GM12878 (cell line): ENCODE results near the gene LRRC2. TPM values are rescaled to one million over a fixed set of nuclear protein-coding genes. Genes with fewer than 3 reads are reported as not detected.

Experiments
- ATAC-seq: fragments of 200-7000 bp; cut with Tn5 transposase; 3 replicates; pipeline ENCODE4 v1.9.1; 2020; ENCODE audit warnings: mild to moderate bottlenecking, moderate library complexity
- BruUV-seq: library from RNA; stranded (reverse); fragments of 400-500 nt; replicated peaks from 2 replicates; lab custom pipeline; 2021; lab: Mats Ljungman, UMichigan
- CTCF ChIA-PET: fragments of 300-600 bp; sonication (Branson Sonifier 250); formaldehyde crosslinking; extraction: SDS; loops from one replicate; lab custom pipeline; 2021; ENCODE audit warnings: inconsistent platforms; lab: Yijun Ruan, JAX
- POLR2A ChIA-PET: fragments of 350-600 bp; formaldehyde crosslinking; extraction: SDS; loops from one replicate; lab custom pipeline; 2021; ENCODE audit warnings: inconsistent platforms; lab: Charles Lee
- RAD21 ChIA-PET: fragments of 300-600 bp; sonication (Branson Sonifier 250); formaldehyde crosslinking; loops from one replicate; lab custom pipeline; 2023; ENCODE audit warnings: antibody characterized with exemption; ENCODE audit not compliant: unreplicated experiment; lab: Charles Lee
- SMC1A ChIA-PET: fragments of 300-600 bp; sonication (Branson Sonifier 250); formaldehyde crosslinking; loops from one replicate; lab custom pipeline; 2023; ENCODE audit not compliant: unreplicated experiment, uncharacterized antibody; lab: Charles Lee
- DNase-seq: peaks from one replicate; pipeline ENCODE4 v3.0.0-alpha.2; 2011; ENCODE audit warnings: low read depth, low spot score
- FAIRE-seq: peaks from 3 replicates; lab custom pipeline; 2011; peaks lifted over from hg19 to GRCh38; lab: Jason Lieb, UNC
- H2AFZ ChIP-seq: 2 replicates; pipeline ENCODE4 v1.6.0; 2011; ENCODE audit warnings: low read depth, low read length, control low read depth; ENCODE audit not compliant: control insufficient read depth
- H3K27ac ChIP-seq: 2 replicates; pipeline ENCODE4 v1.5.1; 2011; ENCODE audit warnings: control low read depth; ENCODE audit not compliant: control insufficient read depth, insufficient read depth
- H3K27me3 ChIP-seq, 2 experiments: replicated peaks in 1 of 2; 2 replicates each; pipeline versions ENCODE4 v1.6.0 to v1.6.1; 2011; ENCODE audit warnings: low read length in 1 of 2; ENCODE audit not compliant: control insufficient read depth in 2 of 2, insufficient read depth in 2 of 2
- H3K36me3 ChIP-seq, 2 experiments: 2 replicates each; pipeline ENCODE4 v1.5.1; 2011; ENCODE audit warnings: low read length in 1 of 2; ENCODE audit not compliant: control insufficient read depth in 2 of 2, insufficient read depth in 2 of 2
- H3K4me1 ChIP-seq: 2 replicates; pipeline ENCODE4 v1.6.1; 2011; ENCODE audit warnings: mild to moderate bottlenecking, low read length, moderate library complexity, mixed read lengths; ENCODE audit not compliant: control insufficient read depth, insufficient read depth
- H3K4me2 ChIP-seq: 2 replicates; pipeline ENCODE4 v1.6.0; 2011; ENCODE audit warnings: control low read depth; ENCODE audit not compliant: control insufficient read depth, insufficient read depth
- H3K4me3 ChIP-seq: fragments of 200-600 bp; sonication (generic); 2 replicates; pipeline ENCODE4 v1.5.1; 2016
- H3K79me2 ChIP-seq: 2 replicates; pipeline ENCODE4 v1.6.0; 2011; ENCODE audit warnings: low read length; ENCODE audit not compliant: control insufficient read depth, insufficient read depth
- H3K9ac ChIP-seq: 2 replicates; pipeline ENCODE4 v1.8.0; 2011; ENCODE audit warnings: low read length, control low read depth, mixed read lengths; ENCODE audit not compliant: control insufficient read depth, insufficient read depth
- H3K9me3 ChIP-seq: replicated peaks from 3 replicates; pipeline ENCODE4 v1.5.1; 2011; ENCODE audit warnings: mild to moderate bottlenecking, low read length; ENCODE audit not compliant: control insufficient read depth, insufficient read depth
- H4K20me1 ChIP-seq: 2 replicates; pipeline ENCODE4 v1.6.0; 2011; ENCODE audit not compliant: control insufficient read depth, insufficient read depth
- HDAC2 ChIP-seq: fragments of 200-600 bp; sonication (generic); IDR thresholded peaks from 2 replicates; pipeline ENCODE4 v1.6.1; 2017
- IRF4 ChIP-seq: IDR thresholded peaks from 2 replicates; pipeline ENCODE4 v1.6.1; 2011; ENCODE audit warnings: low read depth, low read length
- KDM1A ChIP-seq: fragments of 200-600 bp; sonication (generic); IDR thresholded peaks from 2 replicates; pipeline ENCODE4 v1.6.1; 2016; ENCODE audit warnings: borderline replicate concordance
- NFYB ChIP-seq: IDR thresholded peaks from 2 replicates; pipeline ENCODE4 v1.6.1; 2011; ENCODE audit warnings: low read depth, mild to moderate bottlenecking, low read length, improper control_type of control experiment, moderate library complexity; ENCODE audit not compliant: insufficient read depth
- SIN3A ChIP-seq: IDR thresholded peaks from 2 replicates; pipeline ENCODE4 v1.6.1; 2012; ENCODE audit warnings: low read depth, low read length, improper control_type of control experiment
- SMARCA5 ChIP-seq: fragments of 450-650 bp; IDR thresholded peaks from 2 replicates; pipeline ENCODE4 v1.6.1; 2017; ENCODE audit warnings: mild to moderate bottlenecking
- TCF12 ChIP-seq: IDR thresholded peaks from 2 replicates; pipeline ENCODE4 v1.6.1; 2011; ENCODE audit warnings: low read depth, mild to moderate bottlenecking, low read length
- WRNIP1 ChIP-seq: IDR thresholded peaks from 2 replicates; pipeline ENCODE4 v1.6.1; 2011; ENCODE audit warnings: low read depth, low read length, improper control_type of control experiment, borderline replicate concordance
- ZBTB40 ChIP-seq: fragments of 450-650 bp; IDR thresholded peaks from 2 replicates; pipeline ENCODE4 v1.6.1; 2016; ENCODE audit warnings: mild to moderate bottlenecking, moderate library complexity, borderline replicate concordance
- WGBS: methylation state at CpG from one replicate; pipeline ENCODE4 v1.1.6; 2016; ENCODE audit warnings: low lambda C conversion rate; ENCODE audit not compliant: insufficient replicate concordance, insufficient coverage; ENCODE audit errors: missing lambda C conversion rate; 5-methylcytosine and 5-hydroxymethylcytosine counted together
- in situ Hi-C: fragments of 300-500 bp; cut with MboI; formaldehyde crosslinking; loops from 9 replicates; pipeline ENCODE4 v1.14.3; 2018; ENCODE audit warnings: mixed read lengths
- intact Hi-C: fragments of 100-400 bp; cut with micrococcal nuclease; formaldehyde crosslinking; loops from one replicate; pipeline ENCODE4 v1.14.2; 2022; ENCODE audit not compliant: unreplicated experiment
- polyA plus RNA-seq, 11 experiments: library from polyadenylated mRNA; depleted of rRNA in 4 of 11; unstranded in 6 of 11; stranded (reverse) in 5 of 11; fragments of >200 nt; fragmentation: Nextera tagmentation in 4 of 11; fragmentation: Illumina TruSeq in 1 of 11; extraction: Ambion mirVana in 4 of 11; extraction: Trizol in 1 of 11; gene quantifications; 1 replicate in 1 of 11; 2 replicates in 10 of 11; pipeline versions ENCODE4 v1.2.1 to v1.2.3, GENCODE V29; 2011 to 2016; ENCODE audit warnings: inconsistent platforms in 2 of 11, missing spikeins in 2 of 11, low read depth in 1 of 11
- total RNA-seq, 4 experiments: library from RNA; depleted of rRNA in 3 of 4; stranded (reverse); fragments of >200 nt in 3 of 4; fragmentation: Illumina TruSeq in 1 of 4; extraction: Trizol in 1 of 4; gene quantifications; 2 replicates each; pipeline versions ENCODE4 v1.2.1 to v1.2.3, GENCODE V29; 2013 to 2021
- TF ChIP-seq, protein P1 (sequence below): fragments of 150-350 bp; IDR thresholded peaks from 2 replicates; pipeline ENCODE4 v1.6.1; 2014; ENCODE audit warnings: mild to moderate bottlenecking, low read depth, low read length
- TF ChIP-seq, protein P2 (sequence below): fragments of 450-650 bp; formaldehyde crosslinking; IDR thresholded peaks from 2 replicates; pipeline ENCODE4 v1.4.0; 2020; ENCODE audit warnings: mild to moderate bottlenecking, moderate library complexity
- TF ChIP-seq, protein P3 (sequence below): fragments of 450-650 bp; IDR thresholded peaks from 2 replicates; pipeline ENCODE4 v1.6.1; 2016; ENCODE audit warnings: mild to moderate bottlenecking

Gene LRRC2
- total and polyA plus RNA-seq, 10 of the 15 experiments (the other 5 are each of a cell fraction or from before 2014, with no cell fraction given): not detected

DNA sequence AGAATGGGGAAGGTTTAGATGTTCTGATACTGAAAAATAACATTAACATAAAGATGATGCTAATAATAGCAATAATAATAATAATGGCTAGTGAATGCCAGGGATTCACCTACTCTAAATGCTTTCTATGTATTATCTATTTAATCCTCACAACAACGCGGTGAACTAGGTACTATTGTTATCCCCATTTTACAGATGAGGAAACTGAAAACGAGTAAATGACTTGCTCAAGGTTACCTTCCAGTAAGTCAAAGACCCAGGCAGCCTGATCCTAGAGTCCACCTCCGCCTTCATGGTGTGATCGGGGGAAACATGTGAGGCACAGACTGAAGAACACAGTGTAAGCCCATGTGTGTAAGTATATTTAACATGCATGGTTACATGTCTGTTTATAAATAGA lies 30.4 kb downstream of the LRRC2 start (continued):
- TF ChIP-seq ZBTB40: no peak
- TF ChIP-seq HDAC2: no peak
- no peak for TF ChIP-seq SMARCA5
- TF ChIP-seq WRNIP1: no peak

- intact Hi-C loops: loop anchor here (10.0 kb wide), 1 partner anchor 438 kb away; no protein-coding TSS in a partner anchor
- FAIRE-seq (no peak), DNase-seq (no peak), ATAC-seq (no peak)
- POLR2A ChIA-PET: no interaction called here
- no peak overlapping the region for H3K9ac ChIP-seq
- peaks cover 15% of the 10 kb centered on the region for H3K4me1 ChIP-seq
- no peak overlapping the region for H3K4me3 ChIP-seq
- RAD21 ChIA-PET: no interaction called here
- no peaks in the 10 kb centered on the region for H3K36me3 ChIP-seq
- CTCF ChIA-PET: no interaction called here
- no peaks in the 10 kb centered on the region for H3K79me2 ChIP-seq
- H3K27me3 ChIP-seq: 0 out of 4 replicates have a peak, but pooled peaks cover 0 to 4% of the 10 kb centered on the region in 2 experiments
- H3K4me2 ChIP-seq: no peak overlapping the region
- H3K27ac ChIP-seq: no peak overlapping the region
- H4K20me1 ChIP-seq: no peaks in the 10 kb centered on the region
- 75% methylated on average over 3 of the region's 3 CpGs for whole genome bisulfite sequencing
- BruUV-seq: no TSS peak
- SMC1A ChIA-PET: interaction anchor here (1.2 kb wide), 1 partner anchor 43 kb away, joined by 3 read pairs; no protein-coding TSS in a partner anchor
- H2AFZ ChIP-seq: no peak overlapping the region
- no peaks in the 10 kb centered on the region for H3K9me3 ChIP-seq
- in situ Hi-C loops: no loop called here
- TF ChIP-seq, protein P1, sequence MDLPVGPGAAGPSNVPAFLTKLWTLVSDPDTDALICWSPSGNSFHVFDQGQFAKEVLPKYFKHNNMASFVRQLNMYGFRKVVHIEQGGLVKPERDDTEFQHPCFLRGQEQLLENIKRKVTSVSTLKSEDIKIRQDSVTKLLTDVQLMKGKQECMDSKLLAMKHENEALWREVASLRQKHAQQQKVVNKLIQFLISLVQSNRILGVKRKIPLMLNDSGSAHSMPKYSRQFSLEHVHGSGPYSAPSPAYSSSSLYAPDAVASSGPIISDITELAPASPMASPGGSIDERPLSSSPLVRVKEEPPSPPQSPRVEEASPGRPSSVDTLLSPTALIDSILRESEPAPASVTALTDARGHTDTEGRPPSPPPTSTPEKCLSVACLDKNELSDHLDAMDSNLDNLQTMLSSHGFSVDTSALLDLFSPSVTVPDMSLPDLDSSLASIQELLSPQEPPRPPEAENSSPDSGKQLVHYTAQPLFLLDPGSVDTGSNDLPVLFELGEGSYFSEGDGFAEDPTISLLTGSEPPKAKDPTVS: no peak
- TF ChIP-seq, protein P2, sequence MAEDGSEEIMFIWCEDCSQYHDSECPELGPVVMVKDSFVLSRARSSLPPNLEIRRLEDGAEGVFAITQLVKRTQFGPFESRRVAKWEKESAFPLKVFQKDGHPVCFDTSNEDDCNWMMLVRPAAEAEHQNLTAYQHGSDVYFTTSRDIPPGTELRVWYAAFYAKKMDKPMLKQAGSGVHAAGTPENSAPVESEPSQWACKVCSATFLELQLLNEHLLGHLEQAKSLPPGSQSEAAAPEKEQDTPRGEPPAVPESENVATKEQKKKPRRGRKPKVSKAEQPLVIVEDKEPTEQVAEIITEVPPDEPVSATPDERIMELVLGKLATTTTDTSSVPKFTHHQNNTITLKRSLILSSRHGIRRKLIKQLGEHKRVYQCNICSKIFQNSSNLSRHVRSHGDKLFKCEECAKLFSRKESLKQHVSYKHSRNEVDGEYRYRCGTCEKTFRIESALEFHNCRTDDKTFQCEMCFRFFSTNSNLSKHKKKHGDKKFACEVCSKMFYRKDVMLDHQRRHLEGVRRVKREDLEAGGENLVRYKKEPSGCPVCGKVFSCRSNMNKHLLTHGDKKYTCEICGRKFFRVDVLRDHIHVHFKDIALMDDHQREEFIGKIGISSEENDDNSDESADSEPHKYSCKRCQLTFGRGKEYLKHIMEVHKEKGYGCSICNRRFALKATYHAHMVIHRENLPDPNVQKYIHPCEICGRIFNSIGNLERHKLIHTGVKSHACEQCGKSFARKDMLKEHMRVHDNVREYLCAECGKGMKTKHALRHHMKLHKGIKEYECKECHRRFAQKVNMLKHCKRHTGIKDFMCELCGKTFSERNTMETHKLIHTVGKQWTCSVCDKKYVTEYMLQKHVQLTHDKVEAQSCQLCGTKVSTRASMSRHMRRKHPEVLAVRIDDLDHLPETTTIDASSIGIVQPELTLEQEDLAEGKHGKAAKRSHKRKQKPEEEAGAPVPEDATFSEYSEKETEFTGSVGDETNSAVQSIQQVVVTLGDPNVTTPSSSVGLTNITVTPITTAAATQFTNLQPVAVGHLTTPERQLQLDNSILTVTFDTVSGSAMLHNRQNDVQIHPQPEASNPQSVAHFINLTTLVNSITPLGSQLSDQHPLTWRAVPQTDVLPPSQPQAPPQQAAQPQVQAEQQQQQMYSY (CRISPR knock-in tag): no peak
- TF ChIP-seq KDM1A: no peak
- TF ChIP-seq TCF12: no peak
- TF ChIP-seq, protein P3, sequence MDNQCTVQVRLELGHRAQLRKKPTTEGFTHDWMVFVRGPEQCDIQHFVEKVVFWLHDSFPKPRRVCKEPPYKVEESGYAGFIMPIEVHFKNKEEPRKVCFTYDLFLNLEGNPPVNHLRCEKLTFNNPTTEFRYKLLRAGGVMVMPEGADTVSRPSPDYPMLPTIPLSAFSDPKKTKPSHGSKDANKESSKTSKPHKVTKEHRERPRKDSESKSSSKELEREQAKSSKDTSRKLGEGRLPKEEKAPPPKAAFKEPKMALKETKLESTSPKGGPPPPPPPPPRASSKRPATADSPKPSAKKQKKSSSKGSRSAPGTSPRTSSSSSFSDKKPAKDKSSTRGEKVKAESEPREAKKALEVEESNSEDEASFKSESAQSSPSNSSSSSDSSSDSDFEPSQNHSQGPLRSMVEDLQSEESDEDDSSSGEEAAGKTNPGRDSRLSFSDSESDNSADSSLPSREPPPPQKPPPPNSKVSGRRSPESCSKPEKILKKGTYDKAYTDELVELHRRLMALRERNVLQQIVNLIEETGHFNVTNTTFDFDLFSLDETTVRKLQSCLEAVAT: no peak
- no peak for TF ChIP-seq WRNIP1
- no peak for TF ChIP-seq SIN3A
- TF ChIP-seq NFYB: no peak
- no peak for TF ChIP-seq IRF4
These were observed 33.0 kb downstream of the LRRC2 start for GRCh38 chr3:46533091-46533490.
